ENCODE results near the gene SLC9A9.

The SLC9A9 gene

GRCh38 chr3:143224716-143225115, 623.6 kb downstream of the SLC9A9 start:
- Histone ChIP-seq H3K27me3 (ENCODE audit: control insufficient read depth, insufficient read depth, low read length) (no peaks in the 10 kb centered on the region), H3K4me3 (ENCODE audit: low read depth, low read length) (no peak overlapping the region), H3K9ac (ENCODE audit: low read depth, low read length) (no peak overlapping the region), H3K4me1 (ENCODE audit: control insufficient read depth, insufficient read depth, low read length) (no peaks in the 10 kb centered on the region), H3K27ac (ENCODE audit: low read depth, low read length) (no peak overlapping the region), H3K9me3 (ENCODE audit: control insufficient read depth, insufficient read depth, low read length) (no peaks in the 10 kb centered on the region), H3K36me3 (ENCODE audit: control insufficient read depth, insufficient read depth, low read length) (no peaks in the 10 kb centered on the region)

GRCh38 chr3:143222981-143223380, 625.3 kb downstream of the SLC9A9 start:
- no peaks in the 10 kb centered on the region for H3K9me3 ChIP-seq (ENCODE audit: control insufficient read depth, insufficient read depth, low read length)
- no peak overlapping the region for H3K27ac ChIP-seq (ENCODE audit: low read depth, low read length)
- H3K4me3 ChIP-seq (ENCODE audit: low read depth, low read length): no peak overlapping the region
- H3K4me1 ChIP-seq (ENCODE audit: control insufficient read depth, insufficient read depth, low read length): no peaks in the 10 kb centered on the region
- H3K9ac ChIP-seq (ENCODE audit: low read depth, low read length): no peak overlapping the region
- no peaks in the 10 kb centered on the region for H3K36me3 ChIP-seq (ENCODE audit: control insufficient read depth, insufficient read depth, low read length)
- H3K27me3 ChIP-seq (ENCODE audit: control insufficient read depth, insufficient read depth, low read length): no peaks in the 10 kb centered on the region

DNA sequence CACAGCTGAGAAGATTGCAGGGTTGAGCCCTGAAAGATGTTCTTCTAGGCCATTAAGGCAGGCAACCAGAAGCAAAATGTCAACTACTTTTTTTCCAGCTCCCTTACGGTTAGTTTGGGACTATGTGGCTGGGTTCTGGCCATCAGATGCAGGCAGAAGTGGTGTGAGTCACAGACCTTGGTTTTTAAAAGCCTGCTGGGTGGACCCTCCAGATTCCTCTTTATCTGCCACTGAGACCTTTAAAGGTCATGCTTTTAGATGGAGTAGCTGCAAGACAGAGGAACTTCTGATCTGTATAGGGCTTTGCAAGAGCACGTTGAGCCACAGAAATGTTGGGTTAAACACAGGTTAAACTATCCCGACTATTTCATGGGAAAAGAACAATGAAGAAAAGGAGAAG, 625.8 kb downstream of the SLC9A9 start:
- H3K27me3 ChIP-seq (ENCODE audit: control insufficient read depth, insufficient read depth, low read length): no peaks in the 10 kb centered on the region
- H3K4me3 ChIP-seq (ENCODE audit: low read depth, low read length): no peak overlapping the region
- no peak overlapping the region for H3K27ac ChIP-seq (ENCODE audit: low read depth, low read length)
- no peak overlapping the region for H3K9ac ChIP-seq (ENCODE audit: low read depth, low read length)
- no peaks in the 10 kb centered on the region for H3K36me3 ChIP-seq (ENCODE audit: control insufficient read depth, insufficient read depth, low read length)
- no peaks in the 10 kb centered on the region for H3K4me1 ChIP-seq (ENCODE audit: control insufficient read depth, insufficient read depth, low read length)
- no peaks in the 10 kb centered on the region for H3K9me3 ChIP-seq (ENCODE audit: control insufficient read depth, insufficient read depth, low read length)

DNA sequence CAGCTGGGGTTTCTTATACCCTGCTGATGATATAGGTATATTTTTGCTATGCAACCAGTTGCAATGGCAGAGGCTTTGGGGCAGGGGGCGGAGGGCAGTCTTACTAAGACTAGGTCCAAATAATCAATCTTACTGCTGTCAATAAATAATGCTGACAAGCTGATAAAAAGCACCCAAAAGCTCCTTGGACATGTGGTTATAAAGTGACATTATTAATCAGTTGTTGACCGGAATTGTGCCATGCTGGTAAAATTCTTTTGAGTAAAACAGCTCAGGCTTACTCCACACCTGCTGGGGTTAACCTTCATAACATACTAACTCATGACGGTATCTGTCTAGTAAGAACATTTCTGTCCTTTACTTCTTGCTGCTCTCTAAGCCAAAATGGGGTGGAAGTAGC, 626.8 kb downstream of the SLC9A9 start:
- H3K36me3 ChIP-seq (ENCODE audit: control insufficient read depth, insufficient read depth, low read length): no peaks in the 10 kb centered on the region
- H3K9me3 ChIP-seq (ENCODE audit: control insufficient read depth, insufficient read depth, low read length): no peaks in the 10 kb centered on the region
- H3K27me3 ChIP-seq (ENCODE audit: control insufficient read depth, insufficient read depth, low read length): no peaks in the 10 kb centered on the region
- no peak overlapping the region for H3K27ac ChIP-seq (ENCODE audit: low read depth, low read length)
- H3K9ac ChIP-seq (ENCODE audit: low read depth, low read length): no peak overlapping the region
- no peak overlapping the region for H3K4me3 ChIP-seq (ENCODE audit: low read depth, low read length)
- 0 out of 2 replicates have a peak, but pooled peaks cover 3% of the 10 kb centered on the region for H3K4me1 ChIP-seq (ENCODE audit: control insufficient read depth, insufficient read depth, low read length)

- H3K9ac ChIP-seq (ENCODE audit: low read depth, low read length): no peak overlapping the region
- no peak overlapping the region for H3K27ac ChIP-seq (ENCODE audit: low read depth, low read length)
- H3K27me3 ChIP-seq (ENCODE audit: control insufficient read depth, insufficient read depth, low read length): no peaks in the 10 kb centered on the region
These were observed 627.5 kb downstream of the SLC9A9 start for GRCh38 chr3:143220741-143221140.

DNA sequence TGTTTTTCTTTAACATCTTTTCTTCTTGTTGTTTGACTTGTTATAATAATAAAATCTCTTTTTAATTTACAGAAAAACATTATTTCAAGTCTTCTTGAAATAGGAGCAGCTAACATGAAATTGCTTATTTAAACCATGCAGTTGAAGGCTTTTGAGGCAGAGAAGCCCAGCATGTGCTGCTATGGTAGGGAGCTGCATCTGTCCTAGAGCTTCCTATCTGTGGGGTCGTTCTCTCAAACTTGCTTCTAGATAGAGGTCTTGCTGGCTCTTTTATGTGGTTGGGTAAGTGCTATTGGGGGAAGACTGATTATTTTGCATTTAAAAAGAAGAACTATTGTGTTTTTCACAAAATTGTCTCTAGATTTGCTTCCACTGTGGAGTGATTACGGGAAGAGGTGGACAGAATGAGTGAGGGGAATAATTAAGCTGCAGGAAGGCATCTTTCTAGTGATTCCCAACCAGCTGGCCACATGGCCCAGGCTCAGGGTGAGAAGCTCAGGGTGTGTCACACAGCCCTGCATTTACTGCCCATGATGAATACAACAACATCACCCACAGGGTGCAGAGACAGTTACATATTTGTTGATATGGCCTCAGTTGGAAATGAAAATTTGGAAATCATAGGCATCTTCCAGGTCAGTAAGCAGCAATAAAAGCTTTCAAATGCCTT, 630.0 kb downstream of the SLC9A9 start:
- Histone ChIP-seq H3K27ac (ENCODE audit: low read depth, low read length) (no peak overlapping the region), H3K9ac (ENCODE audit: low read depth, low read length) (no peak overlapping the region), H3K9me3 (ENCODE audit: control insufficient read depth, insufficient read depth, low read length) (no peaks in the 10 kb centered on the region), H3K27me3 (ENCODE audit: control insufficient read depth, insufficient read depth, low read length) (no peaks in the 10 kb centered on the region), H3K36me3 (ENCODE audit: control insufficient read depth, insufficient read depth, low read length) (no peaks in the 10 kb centered on the region), H3K4me1 (ENCODE audit: control insufficient read depth, insufficient read depth, low read length) (0 out of 2 replicates have a peak, but pooled peaks cover 3% of the 10 kb centered on the region), H3K4me3 (ENCODE audit: low read depth, low read length) (no peak overlapping the region)

More at GRCh38 chr3:143220741-143221140, 627.5 kb downstream of the SLC9A9 start:
- no peaks in the 10 kb centered on the region for H3K36me3 ChIP-seq (ENCODE audit: control insufficient read depth, insufficient read depth, low read length)
- no peaks in the 10 kb centered on the region for H3K9me3 ChIP-seq (ENCODE audit: control insufficient read depth, insufficient read depth, low read length)
- no peak overlapping the region for H3K4me3 ChIP-seq (ENCODE audit: low read depth, low read length)
- H3K4me1 ChIP-seq (ENCODE audit: control insufficient read depth, insufficient read depth, low read length): 0 out of 2 replicates have a peak, but pooled peaks cover 3% of the 10 kb centered on the region

DNA sequence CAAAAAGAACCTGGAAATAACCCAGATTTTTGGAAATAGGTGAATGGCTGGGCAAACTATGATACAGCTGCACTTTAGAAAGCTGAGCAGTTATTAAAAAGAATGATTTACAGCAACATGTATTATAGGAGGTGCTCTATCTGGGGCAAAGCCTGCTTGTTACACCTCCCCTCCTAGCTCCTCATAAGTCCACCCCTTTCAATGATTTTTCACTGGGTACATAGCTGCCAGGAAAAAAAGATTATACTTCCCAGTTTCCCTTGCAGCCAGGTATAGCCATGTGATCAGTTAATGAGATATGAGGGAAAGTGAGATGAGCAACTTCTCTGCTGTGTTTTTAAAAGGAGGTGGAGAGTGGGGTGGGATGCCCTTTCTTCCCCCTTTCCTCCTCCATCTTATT, 631.0 kb downstream of the SLC9A9 start:
- Histone ChIP-seq H3K27ac (ENCODE audit: low read depth, low read length) (no peak overlapping the region), H3K9me3 (ENCODE audit: control insufficient read depth, insufficient read depth, low read length) (no peaks in the 10 kb centered on the region), H3K4me1 (ENCODE audit: control insufficient read depth, insufficient read depth, low read length) (0 out of 2 replicates have a peak, but pooled peaks cover 3% of the 10 kb centered on the region), H3K27me3 (ENCODE audit: control insufficient read depth, insufficient read depth, low read length) (no peaks in the 10 kb centered on the region), H3K4me3 (ENCODE audit: low read depth, low read length) (no peak overlapping the region), H3K36me3 (ENCODE audit: control insufficient read depth, insufficient read depth, low read length) (no peaks in the 10 kb centered on the region), H3K9ac (ENCODE audit: low read depth, low read length) (no peak overlapping the region)

DNA sequence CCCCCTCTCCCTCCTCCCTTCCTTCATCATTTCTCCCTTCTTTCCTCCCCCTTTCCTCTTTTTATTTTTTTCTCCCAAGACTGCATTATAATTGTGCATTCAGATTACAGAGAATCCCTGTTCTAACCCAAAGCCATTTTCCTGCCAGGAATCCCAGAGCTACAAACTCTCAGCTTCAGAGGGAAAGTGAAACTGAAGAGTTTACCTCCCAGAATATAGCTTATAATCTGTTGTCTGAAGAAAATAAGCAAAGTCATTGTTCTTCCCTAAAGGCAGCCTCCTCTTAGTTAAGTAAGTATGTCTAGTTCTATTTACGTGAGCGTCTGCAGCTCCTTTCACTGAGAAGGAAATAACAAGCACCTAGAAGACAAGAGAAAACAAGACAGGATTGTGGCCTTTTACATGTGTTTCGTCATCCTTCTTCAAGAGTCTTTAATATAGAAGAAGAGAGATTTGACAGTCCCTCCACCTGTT, 631.5 kb downstream of the SLC9A9 start:
- Histone ChIP-seq H3K9ac (ENCODE audit: low read depth, low read length) (no peak overlapping the region), H3K4me1 (ENCODE audit: control insufficient read depth, insufficient read depth, low read length) (0 out of 2 replicates have a peak, but pooled peaks cover 3% of the 10 kb centered on the region), H3K27me3 (ENCODE audit: control insufficient read depth, insufficient read depth, low read length) (no peaks in the 10 kb centered on the region), H3K27ac (ENCODE audit: low read depth, low read length) (no peak overlapping the region), H3K36me3 (ENCODE audit: control insufficient read depth, insufficient read depth, low read length) (no peaks in the 10 kb centered on the region), H3K4me3 (ENCODE audit: low read depth, low read length) (no peak overlapping the region), H3K9me3 (ENCODE audit: control insufficient read depth, insufficient read depth, low read length) (no peaks in the 10 kb centered on the region)
